H1 (cell line): ENCODE results near the gene CIT. TPM values are rescaled to one million over a fixed set of nuclear protein-coding genes. Genes with fewer than 3 reads are reported as not detected.

Source experiments
- CBX8 ChIP-seq: fragments of 300-800, 300-1000 bp; sonication (generic); IDR thresholded peaks from 2 replicates; pipeline ENCODE4 v1.7.1; 2016; ENCODE audit warnings: low read depth, low read length, borderline replicate concordance
- CHD7 ChIP-seq: fragments of 300-600 bp; sonication (generic); IDR thresholded peaks from 2 replicates; pipeline ENCODE4 v1.7.1; 2012; ENCODE audit warnings: low read length, moderate library complexity, mild to moderate bottlenecking, inconsistent platforms; ENCODE audit not compliant: insufficient replicate concordance
- polyA plus RNA-seq, 7 experiments: library from polyadenylated mRNA; depleted of rRNA in 3 of 7; stranded (reverse) in 5 of 7; unstranded in 2 of 7; fragments of >200 nt in 5 of 7; fragments of 200-250 nt in 2 of 7; gene quantifications; 1 replicate in 5 of 7; 2 replicates in 1 of 7; 4 replicates in 1 of 7; pipeline versions ENCODE4 v1.2.1 to v1.2.3, GENCODE V29; 2011 to 2013; ENCODE audit warnings: missing spikeins in 2 of 7, mixed read lengths in 2 of 7
- total RNA-seq: library from RNA; stranded (reverse); fragmentation: NEBNext Ultra II Directional; extraction: Animal tissue kit (Norgen Biotek cat#: 25700); gene quantifications from 2 replicates; pipeline ENCODE4 v1.2.1, GENCODE V29; 2021

The CIT gene
- total and polyA plus RNA-seq, 2 of the 8 experiments (the other 6 are each of a cell fraction or from before 2014, with no cell fraction given) = 17.1 to 60.9 TPM

DNA sequence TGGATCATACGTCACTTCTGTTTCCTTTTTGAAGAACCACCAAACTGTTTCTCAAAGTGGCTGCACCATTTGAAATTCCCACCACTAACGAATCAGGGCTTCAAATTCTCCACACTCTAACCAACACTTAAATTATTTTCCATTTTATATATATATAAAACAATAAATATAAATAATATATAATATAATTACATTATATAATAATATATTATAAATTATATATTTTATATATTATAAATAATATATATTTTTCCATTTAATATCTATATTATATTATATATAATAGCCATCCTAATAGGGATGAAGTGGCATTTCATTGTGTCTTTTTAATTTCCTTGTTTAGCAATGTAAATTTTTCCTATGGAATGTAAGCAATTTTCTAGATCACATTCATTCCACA is 24.6 kb upstream of the CIT start (continued):
- TF ChIP-seq CHD7 (no peak), CBX8 (no peak)
